Gastrocnemius medialis (tissue), 4 donors: Measurements from ENCODE around the gene TMEM109.

ENCODE experiments used
- POLR2A ChIP-seq, 2 donors: fragments of 450-650 bp; IDR thresholded peaks; one replicate each; pipeline ENCODE4 v1.6.1; 2017; ENCODE audit warnings: antibody characterized with exemption in 2 of 2, mild to moderate bottlenecking in 2 of 2, moderate library complexity in 2 of 2
- TF ChIP-seq, protein P1 (sequence below), 5 experiments: fragments of 450-650 bp in 3 of 5; fragments of 200-600 bp in 2 of 5; sonication (generic) in 2 of 5; IDR thresholded peaks in 4 of 5; conservative IDR thresholded peaks in 1 of 5; 1 replicate in 4 of 5; 2 replicates in 1 of 5; pipeline ENCODE4 v1.5.1; 2016 to 2019; ENCODE audit warnings: antibody characterized with exemption in 5 of 5, mild to moderate bottlenecking in 3 of 5, moderate library complexity in 3 of 5

GRCh38 chr11:60929764-60930163 is 15.8 kb downstream of the TMEM109 start:
- TF ChIP-seq, protein P1, sequence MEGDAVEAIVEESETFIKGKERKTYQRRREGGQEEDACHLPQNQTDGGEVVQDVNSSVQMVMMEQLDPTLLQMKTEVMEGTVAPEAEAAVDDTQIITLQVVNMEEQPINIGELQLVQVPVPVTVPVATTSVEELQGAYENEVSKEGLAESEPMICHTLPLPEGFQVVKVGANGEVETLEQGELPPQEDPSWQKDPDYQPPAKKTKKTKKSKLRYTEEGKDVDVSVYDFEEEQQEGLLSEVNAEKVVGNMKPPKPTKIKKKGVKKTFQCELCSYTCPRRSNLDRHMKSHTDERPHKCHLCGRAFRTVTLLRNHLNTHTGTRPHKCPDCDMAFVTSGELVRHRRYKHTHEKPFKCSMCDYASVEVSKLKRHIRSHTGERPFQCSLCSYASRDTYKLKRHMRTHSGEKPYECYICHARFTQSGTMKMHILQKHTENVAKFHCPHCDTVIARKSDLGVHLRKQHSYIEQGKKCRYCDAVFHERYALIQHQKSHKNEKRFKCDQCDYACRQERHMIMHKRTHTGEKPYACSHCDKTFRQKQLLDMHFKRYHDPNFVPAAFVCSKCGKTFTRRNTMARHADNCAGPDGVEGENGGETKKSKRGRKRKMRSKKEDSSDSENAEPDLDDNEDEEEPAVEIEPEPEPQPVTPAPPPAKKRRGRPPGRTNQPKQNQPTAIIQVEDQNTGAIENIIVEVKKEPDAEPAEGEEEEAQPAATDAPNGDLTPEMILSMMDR (IDR thresholded peaks at IDR 0.05 in 4 of 5, conservative IDR thresholded peaks at IDR 0.05 in 1 of 5): no peak
- TF ChIP-seq POLR2A (IDR thresholded peaks at IDR 0.05): no peak
